ENCODE measurements around the gene R3HDM4.

- no peak for TF ChIP-seq MYC (IDR thresholded peaks at IDR 0.05; ENCODE audit: low read depth, low read length)
- TF ChIP-seq CTCF (IDR thresholded peaks at IDR 0.05; ENCODE audit: low read depth, low read length): no peak
- TF ChIP-seq POLR2A (IDR thresholded peaks at IDR 0.05; ENCODE audit: extremely low read depth, insufficient read length): no peak
These were observed 45.7 kb downstream of the R3HDM4 start for GRCh38 chr19:867301-867793.

Data from NB4 (cell line).